22Rv1 (cell line): ENCODE results near the gene CEP19.

Experiments used
- H3K27ac ChIP-seq: fragments of 450-650 bp; 2 replicates; pipeline ENCODE4 v1.5.1; 2017
- CTCF ChIP-seq: fragments of 450-650 bp; IDR thresholded peaks from 2 replicates; pipeline ENCODE4 v1.5.1; 2017; ENCODE audit warnings: mild to moderate bottlenecking
- ZFX ChIP-seq: fragments of 450-650 bp; IDR thresholded peaks from 2 replicates; pipeline ENCODE4 v1.6.1; 2017; ENCODE audit warnings: antibody characterized with exemption, borderline replicate concordance

CEP19 gene

GRCh38 chr3:196706327-196706726 lies 5.7 kb downstream of the CEP19 start:
- no peak overlapping the region for H3K27ac ChIP-seq
- TF ChIP-seq CTCF, result no peak

GRCh38 chr3:196700801-196701200 lies 11.2 kb downstream of the CEP19 start:
- no peak overlapping the region for H3K27ac ChIP-seq

GRCh38 chr3:196699749-196700148 lies 12.3 kb downstream of the CEP19 start:
- TF ChIP-seq CTCF (no peak), ZFX (no peak)
- no peak overlapping the region for H3K27ac ChIP-seq

More at GRCh38 chr3:196700801-196701200, 11.2 kb downstream of the CEP19 start:
- TF ChIP-seq CTCF, result no peak
- no peak for TF ChIP-seq ZFX

- no peak overlapping the region for H3K27ac ChIP-seq
- TF ChIP-seq ZFX (no peak), CTCF (no peak)
These were observed 14.8 kb downstream of the CEP19 start for GRCh38 chr3:196697270-196697669.

GRCh38 chr3:196695849-196696226 lies 16.2 kb downstream of the CEP19 start:
- no peak overlapping the region for H3K27ac ChIP-seq
- no peak for TF ChIP-seq ZFX
- no peak for TF ChIP-seq CTCF

GRCh38 chr3:196694941-196695848 lies 16.9 kb downstream of the CEP19 start:
- TF ChIP-seq ZFX (no peak), CTCF (no peak)
- no peak overlapping the region for H3K27ac ChIP-seq

- no peak; the same call in 1 of the 2 replicates for TF ChIP-seq CTCF
- TF ChIP-seq ZFX, result no peak
- H3K27ac ChIP-seq, result no peak overlapping the region
These were observed 17.8 kb downstream of the CEP19 start for GRCh38 chr3:196694202-196694638.
